Glomerular visceral epithelial cell (primary cell): ENCODE data around the gene FSTL3.
"Not testable (repeated sequence)": the region's sequence is repeated elsewhere in the genome, so short reads cannot be mapped to it uniquely, and the experiment has no call there.

Experiments used
- DNase-seq: peaks from one replicate; pipeline ENCODE4 v3.0.0-alpha.2; 2016; ENCODE audit errors: extremely low spot score

FSTL3 gene

GRCh38 chr19:711254-711653 is 35.1 kb downstream of the FSTL3 start:
- DNase-seq = no peak

DNA sequence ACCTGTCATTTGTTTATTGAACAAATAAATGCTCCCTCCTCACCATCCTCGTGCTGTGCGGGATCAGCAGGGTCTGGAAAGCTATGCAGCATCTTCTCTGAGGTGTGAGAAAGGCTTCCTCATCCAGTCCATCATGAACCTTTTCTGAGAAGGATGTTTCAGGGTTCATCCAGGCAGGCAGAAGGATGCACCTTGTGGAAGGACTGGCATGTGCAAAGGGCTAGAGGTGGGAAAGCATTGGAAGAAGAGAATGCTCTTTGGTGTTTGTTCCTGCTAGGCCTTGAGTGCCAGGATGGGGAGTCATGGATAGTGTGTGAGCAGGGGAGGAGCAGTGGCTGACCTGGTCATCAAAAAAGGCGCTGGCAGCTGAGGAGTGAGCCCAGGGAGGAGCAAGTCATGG is 39.2 kb downstream of the FSTL3 start:
- DNase-seq = no peak

GRCh38 chr19:718251-718951 is 42.2 kb downstream of the FSTL3 start:
- no peak for DNase-seq

DNA sequence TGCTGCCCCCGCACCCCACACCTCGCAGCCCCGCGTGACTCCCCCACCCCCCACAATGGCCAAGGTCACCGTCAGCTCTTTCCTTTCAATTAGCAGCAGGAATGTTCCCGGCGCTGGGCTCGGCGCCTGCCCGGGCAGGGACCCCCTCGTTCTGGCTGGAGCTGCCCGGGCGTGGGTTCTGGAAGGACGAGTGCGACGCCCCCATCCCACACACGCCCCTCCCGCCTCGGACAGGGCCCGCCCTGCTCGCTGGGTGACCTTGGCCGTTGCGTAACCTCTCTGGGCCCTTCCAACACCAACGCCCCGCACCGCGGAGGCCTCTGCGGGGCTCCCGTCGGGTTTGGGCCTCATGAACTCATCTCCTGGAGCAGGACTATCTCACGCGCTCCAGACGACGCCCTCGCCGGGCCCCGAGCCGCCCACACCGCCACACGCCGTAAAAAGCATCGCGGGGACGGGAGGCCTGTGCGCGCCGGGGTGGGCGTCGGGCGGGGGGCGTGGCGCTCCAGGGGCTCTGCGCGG is 42.9 kb downstream of the FSTL3 start:
- DNase-seq = no peak

GRCh38 chr19:719636-720344 is 43.6 kb downstream of the FSTL3 start:
- DNase-seq = no peak

DNA sequence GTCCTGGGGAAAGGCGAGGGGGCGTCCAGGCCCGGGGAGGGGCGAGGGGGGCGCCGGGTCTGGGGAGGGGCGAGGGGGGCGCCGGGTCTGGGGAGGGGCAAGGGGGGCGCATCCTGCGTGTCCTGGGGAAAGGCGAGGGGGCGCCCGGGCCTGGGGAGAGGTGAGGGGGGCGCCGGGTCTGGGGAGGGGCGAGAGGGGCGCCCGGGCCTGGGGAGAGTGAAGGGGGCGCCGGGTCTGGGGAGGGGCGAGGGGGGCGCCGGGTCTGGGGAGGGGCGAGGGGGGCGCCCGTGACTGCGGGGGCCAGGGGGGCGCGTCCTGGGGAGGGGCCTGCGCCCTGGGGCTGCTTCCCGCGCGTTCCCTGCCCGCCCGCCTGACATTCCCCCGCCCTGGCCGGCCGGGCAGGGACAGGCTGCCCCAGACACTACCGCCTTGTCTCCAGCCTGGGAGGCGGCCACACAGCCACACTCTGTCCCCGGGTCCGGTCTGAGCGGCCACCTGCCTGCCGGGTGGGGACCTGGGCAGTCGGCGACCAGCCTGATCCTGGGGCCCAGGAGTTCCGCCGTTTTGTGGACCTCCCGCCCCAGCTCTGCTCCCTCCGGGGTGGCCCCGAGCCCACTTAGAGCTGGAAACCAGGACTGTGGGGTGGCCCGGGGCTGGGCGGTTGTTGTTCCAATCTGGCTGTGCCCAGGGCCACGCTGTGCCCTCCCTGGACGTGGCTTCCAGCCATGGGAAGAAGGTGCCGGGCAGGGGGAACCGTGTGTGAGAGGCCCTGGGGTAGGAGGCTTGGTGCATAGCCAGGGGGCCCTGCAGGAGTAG is 44.4 kb downstream of the FSTL3 start:
- DNase-seq = no peak

DNA sequence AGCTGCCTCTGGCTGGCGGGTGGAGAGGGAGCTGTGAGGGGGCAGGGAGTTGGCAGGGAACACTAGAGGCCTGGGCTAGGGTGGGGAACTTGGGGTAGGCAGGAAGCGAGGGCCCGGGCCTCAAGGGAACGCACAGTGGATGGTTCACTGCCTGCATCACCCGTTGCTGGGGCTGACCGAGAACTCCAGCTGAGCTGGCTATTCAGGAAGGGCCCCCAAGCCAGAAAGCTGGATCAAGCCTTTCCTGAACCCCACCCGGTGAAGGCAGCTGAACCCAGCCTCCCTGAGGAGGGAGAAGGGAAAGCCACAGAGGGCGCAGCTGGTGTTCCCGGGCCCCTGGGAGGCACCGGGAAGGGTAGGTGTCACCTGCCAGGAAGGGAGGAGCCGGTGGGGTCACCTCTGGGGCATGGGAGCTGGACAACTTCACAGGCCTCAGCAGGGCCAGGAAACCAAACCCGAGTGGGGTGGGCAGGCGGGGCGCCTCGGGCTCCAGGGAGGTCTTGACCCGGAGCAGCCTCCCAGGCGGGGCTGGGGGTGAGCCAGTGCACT is 46.4 kb downstream of the FSTL3 start:
- DNase-seq = no peak

DNA sequence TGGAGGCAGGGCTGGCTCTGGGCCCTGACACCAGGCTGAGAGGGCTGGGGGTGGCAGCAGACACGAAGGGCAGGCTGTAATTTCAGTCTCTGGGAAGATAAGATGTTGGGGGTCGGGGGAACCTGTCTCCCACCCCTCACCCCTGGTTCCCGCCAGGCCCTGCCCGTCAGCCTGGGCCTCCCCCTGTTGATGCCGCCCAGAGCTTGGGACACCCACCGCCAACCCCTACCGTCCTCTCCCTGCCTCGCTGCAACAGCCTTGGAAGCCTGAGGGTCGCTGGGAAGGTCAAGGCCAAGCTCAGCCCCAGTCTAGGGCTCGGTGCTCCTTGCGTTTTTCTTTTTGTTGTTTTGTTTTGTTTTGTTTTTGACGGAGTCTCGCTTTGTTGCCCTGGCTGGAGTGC is 47.1 kb downstream of the FSTL3 start:
- no peak for DNase-seq

- no peak for DNase-seq
These were observed 47.5 kb downstream of the FSTL3 start for GRCh38 chr19:723714-724113.

DNA sequence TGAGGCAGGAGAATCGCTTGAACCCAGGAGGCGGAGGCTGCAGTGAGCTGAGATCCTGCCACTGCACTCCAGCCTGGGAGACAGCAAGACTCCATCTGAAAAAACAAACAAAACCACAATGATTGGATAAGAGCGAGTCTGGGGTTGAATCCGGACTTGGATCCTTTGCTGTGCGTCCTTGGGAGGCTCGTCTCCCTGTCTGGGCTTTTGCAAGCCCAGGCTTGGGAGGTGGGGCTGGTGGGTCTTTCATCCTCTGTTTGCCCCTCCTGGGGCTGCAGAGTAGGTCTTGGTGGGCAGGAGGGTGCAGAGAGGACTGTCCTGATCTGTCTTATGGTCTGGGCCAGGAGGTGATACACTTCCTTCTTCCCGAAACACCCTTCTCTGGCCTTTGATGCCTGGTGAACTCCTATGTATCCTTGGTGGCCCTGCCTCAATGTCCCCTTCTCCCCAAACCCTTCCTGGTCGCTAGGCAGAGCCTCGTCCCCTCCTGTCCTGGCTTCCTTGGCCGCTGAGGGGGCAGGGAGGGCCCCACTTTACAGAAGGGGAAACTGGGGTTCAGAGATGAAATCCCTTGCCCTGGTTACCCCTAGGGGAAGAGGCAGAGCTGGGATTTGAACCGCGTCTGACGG is 49.4 kb downstream of the FSTL3 start:
- DNase-seq = no peak

GRCh38 chr19:726993-727956 is 51.1 kb downstream of the FSTL3 start:
- no peak for DNase-seq

DNA sequence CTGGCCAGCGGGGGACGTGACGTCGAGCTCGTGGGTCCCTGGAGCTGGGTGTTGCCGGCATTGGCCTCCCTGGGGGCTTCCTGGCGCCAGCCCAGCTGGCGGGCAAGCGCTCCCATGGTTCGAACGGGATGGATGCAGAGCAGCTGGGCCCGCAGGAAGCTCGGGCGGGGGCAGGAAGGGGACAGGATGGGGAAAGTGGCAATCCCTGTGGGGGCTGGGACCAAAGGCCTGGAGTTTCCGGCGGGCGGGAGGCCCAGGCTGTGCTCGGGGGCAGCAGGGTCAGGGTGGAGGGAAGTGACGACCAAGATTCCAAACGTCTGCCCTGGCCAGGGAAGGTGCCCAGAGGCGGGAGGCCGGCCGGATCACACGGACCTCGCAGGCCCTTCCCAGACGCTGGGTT is 51.8 kb downstream of the FSTL3 start:
- DNase-seq = no peak

DNA sequence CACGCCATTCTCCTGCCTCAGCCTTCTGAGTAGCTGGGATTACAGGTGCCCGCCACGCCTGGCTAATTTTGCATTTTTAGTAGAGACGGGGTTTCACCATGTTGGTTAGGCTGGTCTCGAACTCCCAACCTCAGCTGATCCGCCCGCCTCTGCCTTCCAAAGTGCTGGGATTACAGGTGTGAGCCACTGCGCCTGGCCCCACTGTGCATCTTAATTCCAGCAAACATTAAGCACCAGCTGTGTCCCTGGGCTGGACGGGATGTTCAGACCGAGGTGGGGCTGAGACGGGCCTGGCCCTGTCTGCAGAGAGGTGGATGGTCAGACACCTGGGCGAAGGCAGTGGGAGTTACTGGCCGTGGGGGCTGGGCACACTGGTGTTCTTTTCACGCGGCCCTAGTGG is 53.4 kb downstream of the FSTL3 start:
- DNase-seq = not testable (repeated sequence)

DNA sequence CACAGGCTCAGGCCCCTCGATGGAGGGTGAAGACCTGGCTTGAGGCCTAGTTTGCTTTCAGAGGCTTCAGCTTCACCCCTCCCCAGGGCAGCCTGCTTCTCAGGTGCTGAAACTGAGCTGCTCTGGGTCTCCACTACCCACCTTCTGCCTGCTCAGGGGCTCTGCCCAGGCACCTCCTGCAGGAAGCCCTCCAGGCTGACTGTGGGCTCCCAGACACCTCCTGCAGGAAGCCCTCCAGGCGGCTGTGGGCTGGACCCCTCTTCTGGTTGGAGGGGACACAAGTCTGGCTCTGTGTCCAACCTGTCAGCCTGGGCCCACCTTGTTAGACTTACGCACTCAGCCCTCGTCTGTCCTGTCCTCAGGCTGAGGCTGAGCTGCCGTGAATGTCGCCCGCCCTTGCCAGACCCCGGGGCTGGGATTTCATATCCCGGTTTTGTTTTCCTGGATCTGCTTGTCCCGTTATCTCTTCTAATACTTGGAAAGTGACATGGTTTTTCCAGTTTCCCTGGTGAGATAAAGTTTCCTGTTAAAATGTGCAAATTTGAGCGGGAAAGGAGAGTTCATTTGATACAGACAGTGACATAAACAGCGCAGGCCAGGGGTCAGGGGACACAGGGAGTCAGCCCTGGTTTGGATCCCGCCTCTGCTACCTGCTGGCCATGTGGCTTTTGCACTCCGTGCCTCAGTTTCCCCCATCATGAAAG is 53.9 kb downstream of the FSTL3 start:
- no peak for DNase-seq

DNA sequence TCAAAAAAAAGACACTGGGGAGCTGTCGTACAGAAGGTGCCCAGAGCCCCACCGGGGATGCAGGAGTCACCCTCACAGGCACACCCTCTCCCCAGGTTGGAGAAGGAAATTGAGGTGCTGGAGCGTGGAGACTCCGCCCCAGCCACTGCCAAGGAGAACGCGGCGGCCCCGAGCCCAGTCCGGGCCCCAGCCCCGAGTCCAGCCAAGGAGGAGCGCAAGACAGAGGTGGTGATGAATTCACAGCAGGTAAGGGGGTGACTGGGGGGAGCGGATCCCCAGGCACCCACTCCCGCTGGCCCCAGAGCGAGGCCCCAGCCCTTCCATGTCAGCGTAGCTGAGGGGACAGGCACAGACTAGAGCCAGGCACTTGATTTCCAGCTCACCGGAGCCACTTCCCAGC is 54.8 kb downstream of the FSTL3 start:
- no peak for DNase-seq

- no peak for DNase-seq
These were observed 56.2 kb downstream of the FSTL3 start for GRCh38 chr19:732148-733069.
